ENCODE data around the gene CHN1. TPM values are rescaled to one million over a fixed set of nuclear protein-coding genes. Genes with fewer than 3 reads are reported as not detected.

The CHN1 gene
- total RNA-seq, 2 donors from 2014 or later: 2.2 to 2.8 TPM

- H3K36me3 ChIP-seq: no peaks in the 10 kb centered on the region
- H3K4me1 ChIP-seq: no peaks in the 10 kb centered on the region
- TF ChIP-seq CTCF (IDR thresholded peaks at IDR 0.05): no peak
- intact Hi-C loops (cut with DNase I): loop anchor here (5.0 kb wide), 1 partner anchor 243 kb away; no protein-coding TSS in a partner anchor
- H3K9me3 ChIP-seq: no peaks in the 10 kb centered on the region
- no peak overlapping the region for H3K4me3 ChIP-seq
- H3K27ac ChIP-seq: no peak overlapping the region
- no peaks in the 10 kb centered on the region for H3K27me3 ChIP-seq
- H3K9ac ChIP-seq (ENCODE audit: low read depth in 2 of 2, low read length in 2 of 2): no peak overlapping the region
- DNase-seq: no peak
Measured at GRCh38 chr2:175039031-175039430, 33.9 kb upstream of the CHN1 start.

DNA sequence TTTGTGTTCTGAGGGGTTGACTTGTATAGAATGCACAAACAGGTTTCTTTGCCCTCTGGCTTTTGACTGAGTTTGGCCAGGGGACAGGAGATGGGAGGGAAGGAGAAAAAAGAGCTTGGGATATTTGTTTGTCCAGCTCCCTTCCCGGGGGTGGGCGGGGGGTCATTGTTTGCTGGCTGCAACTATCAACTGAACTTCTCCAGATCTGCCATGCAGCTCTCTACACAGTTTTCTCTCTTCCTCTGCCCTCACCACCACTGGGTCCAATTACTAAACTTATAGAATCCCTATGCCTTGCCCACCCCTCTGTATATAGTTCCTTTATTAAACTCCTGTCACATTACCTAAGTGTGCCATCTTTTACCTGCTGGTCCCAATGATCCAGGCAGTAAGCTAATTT, 32.8 kb upstream of the CHN1 start:
- intact Hi-C loops (cut with DNase I): loop anchor here (5.0 kb wide), 1 partner anchor 244 kb away; no protein-coding TSS in a partner anchor
- no peaks in the 10 kb centered on the region for H3K36me3 ChIP-seq

GRCh38 chr2:175036582-175037018, 31.4 kb upstream of the CHN1 start:
- DNase-seq: no peak
- no peaks in the 10 kb centered on the region for H3K27me3 ChIP-seq
- intact Hi-C loops (cut with DNase I): loop anchor here (5.0 kb wide), 1 partner anchor 246 kb away; no protein-coding TSS in a partner anchor
- no peak overlapping the region for H3K4me3 ChIP-seq
- H3K9ac ChIP-seq (ENCODE audit: low read depth in 2 of 2, low read length in 2 of 2): no peak overlapping the region
- H3K4me1 ChIP-seq: no peaks in the 10 kb centered on the region
- no peaks in the 10 kb centered on the region for H3K9me3 ChIP-seq
- peak; percentile 48 for TF ChIP-seq CTCF (IDR thresholded peaks at IDR 0.05)
- no peak overlapping the region for H3K27ac ChIP-seq
- no peaks in the 10 kb centered on the region for H3K36me3 ChIP-seq

More for the DNA sequence above, 32.8 kb upstream of the CHN1 start:
- H3K9me3 ChIP-seq: no peaks in the 10 kb centered on the region
- DNase-seq: no peak
- no peak overlapping the region for H3K9ac ChIP-seq (ENCODE audit: low read depth in 2 of 2, low read length in 2 of 2)
- H3K27ac ChIP-seq: no peak overlapping the region
- no peak for TF ChIP-seq CTCF (IDR thresholded peaks at IDR 0.05)
- no peaks in the 10 kb centered on the region for H3K27me3 ChIP-seq
- no peak overlapping the region for H3K4me3 ChIP-seq
- H3K4me1 ChIP-seq: no peaks in the 10 kb centered on the region

- Histone ChIP-seq H3K27me3 (no peaks in the 10 kb centered on the region), H3K9me3 (no peaks in the 10 kb centered on the region), H3K36me3 (no peaks in the 10 kb centered on the region), H3K4me1 (no peaks in the 10 kb centered on the region), H3K4me3 (no peak overlapping the region), H3K9ac (ENCODE audit: low read depth in 2 of 2, low read length in 2 of 2) (no peak overlapping the region), H3K27ac (no peak overlapping the region)
- intact Hi-C loops (cut with DNase I): loop anchor here (5.0 kb wide), 1 partner anchor 246 kb away; no protein-coding TSS in a partner anchor
- no peak for TF ChIP-seq CTCF (IDR thresholded peaks at IDR 0.05)
- no peak for DNase-seq
Measured at GRCh38 chr2:175035806-175036205, 30.6 kb upstream of the CHN1 start.

DNA sequence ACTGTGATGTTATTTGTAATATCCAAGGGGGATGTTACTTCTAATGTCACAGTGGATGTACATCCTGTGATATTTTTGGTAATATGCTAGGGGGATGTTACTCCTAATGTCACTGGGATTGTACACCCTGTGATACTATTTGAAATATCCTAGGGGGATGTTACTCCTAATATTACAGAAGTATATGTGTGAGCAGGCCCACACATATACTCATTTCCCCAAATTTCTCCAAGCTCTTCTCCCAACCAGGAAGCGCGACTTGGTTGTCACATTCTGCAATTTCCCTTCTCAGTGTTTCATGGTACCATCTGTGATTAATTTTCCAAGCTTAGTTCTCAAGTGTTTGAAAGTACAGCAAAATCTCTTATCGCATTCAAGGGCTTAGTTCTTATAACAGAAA, 29.5 kb upstream of the CHN1 start:
- Histone ChIP-seq H3K36me3 (no peaks in the 10 kb centered on the region), H3K4me1 (no peaks in the 10 kb centered on the region), H3K9ac (ENCODE audit: low read depth in 2 of 2, low read length in 2 of 2) (no peak overlapping the region), H3K27me3 (no peaks in the 10 kb centered on the region), H3K9me3 (no peaks in the 10 kb centered on the region), H3K27ac (no peak overlapping the region), H3K4me3 (no peak overlapping the region)
- DNase-seq: no peak
- TF ChIP-seq CTCF (IDR thresholded peaks at IDR 0.05): no peak
- intact Hi-C loops (cut with DNase I): loop anchor here (5.0 kb wide), 1 partner anchor 248 kb away; no protein-coding TSS in a partner anchor

Data from colonic mucosa (tissue), 4 donors.